GM12878 (cell line): Measurements from ENCODE around the gene IPO11. TPM values are rescaled to one million over a fixed set of nuclear protein-coding genes. Genes with fewer than 3 reads are reported as not detected.

ENCODE experiments used
- ATAC-seq: fragments of 200-7000 bp; cut with Tn5 transposase; 3 replicates; pipeline ENCODE4 v1.9.1; 2020; ENCODE audit warnings: mild to moderate bottlenecking, moderate library complexity
- BruUV-seq: library from RNA; stranded (reverse); fragments of 400-500 nt; replicated peaks from 2 replicates; lab custom pipeline; 2021; lab: Mats Ljungman, UMichigan
- CTCF ChIA-PET: fragments of 300-600 bp; sonication (Branson Sonifier 250); formaldehyde crosslinking; extraction: SDS; loops from one replicate; lab custom pipeline; 2021; ENCODE audit warnings: inconsistent platforms; lab: Yijun Ruan, JAX
- POLR2A ChIA-PET: fragments of 350-600 bp; formaldehyde crosslinking; extraction: SDS; loops from one replicate; lab custom pipeline; 2021; ENCODE audit warnings: inconsistent platforms; lab: Charles Lee
- RAD21 ChIA-PET: fragments of 300-600 bp; sonication (Branson Sonifier 250); formaldehyde crosslinking; loops from one replicate; lab custom pipeline; 2023; ENCODE audit warnings: antibody characterized with exemption; ENCODE audit not compliant: unreplicated experiment; lab: Charles Lee
- SMC1A ChIA-PET: fragments of 300-600 bp; sonication (Branson Sonifier 250); formaldehyde crosslinking; loops from one replicate; lab custom pipeline; 2023; ENCODE audit not compliant: unreplicated experiment, uncharacterized antibody; lab: Charles Lee
- DNase-seq: peaks from one replicate; pipeline ENCODE4 v3.0.0-alpha.2; 2011; ENCODE audit warnings: low read depth, low spot score
- FAIRE-seq: peaks from 3 replicates; lab custom pipeline; 2011; peaks lifted over from hg19 to GRCh38; lab: Jason Lieb, UNC
- H2AFZ ChIP-seq: 2 replicates; pipeline ENCODE4 v1.6.0; 2011; ENCODE audit warnings: low read depth, low read length, control low read depth; ENCODE audit not compliant: control insufficient read depth
- H3K27ac ChIP-seq: 2 replicates; pipeline ENCODE4 v1.5.1; 2011; ENCODE audit warnings: control low read depth; ENCODE audit not compliant: control insufficient read depth, insufficient read depth
- H3K27me3 ChIP-seq, 2 experiments: replicated peaks in 1 of 2; 2 replicates each; pipeline versions ENCODE4 v1.6.0 to v1.6.1; 2011; ENCODE audit warnings: low read length in 1 of 2; ENCODE audit not compliant: control insufficient read depth in 2 of 2, insufficient read depth in 2 of 2
- H3K36me3 ChIP-seq, 2 experiments: 2 replicates each; pipeline ENCODE4 v1.5.1; 2011; ENCODE audit warnings: low read length in 1 of 2; ENCODE audit not compliant: control insufficient read depth in 2 of 2, insufficient read depth in 2 of 2
- H3K4me1 ChIP-seq: 2 replicates; pipeline ENCODE4 v1.6.1; 2011; ENCODE audit warnings: mild to moderate bottlenecking, low read length, moderate library complexity, mixed read lengths; ENCODE audit not compliant: control insufficient read depth, insufficient read depth
- H3K4me2 ChIP-seq: 2 replicates; pipeline ENCODE4 v1.6.0; 2011; ENCODE audit warnings: control low read depth; ENCODE audit not compliant: control insufficient read depth, insufficient read depth
- H3K4me3 ChIP-seq: fragments of 200-600 bp; sonication (generic); 2 replicates; pipeline ENCODE4 v1.5.1; 2016
- H3K79me2 ChIP-seq: 2 replicates; pipeline ENCODE4 v1.6.0; 2011; ENCODE audit warnings: low read length; ENCODE audit not compliant: control insufficient read depth, insufficient read depth
- H3K9ac ChIP-seq: 2 replicates; pipeline ENCODE4 v1.8.0; 2011; ENCODE audit warnings: low read length, control low read depth, mixed read lengths; ENCODE audit not compliant: control insufficient read depth, insufficient read depth
- H3K9me3 ChIP-seq: replicated peaks from 3 replicates; pipeline ENCODE4 v1.5.1; 2011; ENCODE audit warnings: mild to moderate bottlenecking, low read length; ENCODE audit not compliant: control insufficient read depth, insufficient read depth
- H4K20me1 ChIP-seq: 2 replicates; pipeline ENCODE4 v1.6.0; 2011; ENCODE audit not compliant: control insufficient read depth, insufficient read depth
- EZH2 ChIP-seq: IDR thresholded peaks from 2 replicates; pipeline ENCODE4 v1.6.1; 2012; ENCODE audit warnings: low read depth, mild to moderate bottlenecking, control low read depth, inconsistent platforms, low read length, borderline replicate concordance; ENCODE audit not compliant: control insufficient read depth
- JUNB ChIP-seq: IDR thresholded peaks from 2 replicates; pipeline ENCODE4 v1.6.1; 2016; ENCODE audit warnings: antibody characterized with exemption, mild to moderate bottlenecking
- LARP7 ChIP-seq: fragments of 450-650 bp; IDR thresholded peaks from 2 replicates; pipeline ENCODE4 v1.6.1; 2017; ENCODE audit warnings: mild to moderate bottlenecking
- MYC ChIP-seq: IDR thresholded peaks from 2 replicates; pipeline ENCODE4 v1.6.1; 2011; ENCODE audit warnings: mild to moderate bottlenecking, low read length, moderate library complexity, inconsistent platforms; ENCODE audit not compliant: insufficient read depth, insufficient replicate concordance, insufficient read length, severe bottlenecking
- PKNOX1 ChIP-seq: fragments of 450-650 bp; IDR thresholded peaks from 2 replicates; pipeline ENCODE4 v1.6.1; 2016; ENCODE audit warnings: mild to moderate bottlenecking
- SMC3 ChIP-seq: IDR thresholded peaks from 2 replicates; pipeline ENCODE4 v1.6.1; 2011; ENCODE audit warnings: low read length, improper control_type of control experiment, borderline replicate concordance
- TAF1 ChIP-seq: IDR thresholded peaks from 2 replicates; pipeline ENCODE4 v1.6.1; 2011; ENCODE audit warnings: mild to moderate bottlenecking, low read depth, low read length, borderline replicate concordance
- TCF3 ChIP-seq: IDR thresholded peaks from 2 replicates; pipeline ENCODE4 v1.6.1; 2012; ENCODE audit warnings: low read depth, mild to moderate bottlenecking, low read length, borderline replicate concordance; ENCODE audit not compliant: insufficient read depth
- WGBS: methylation state at CpG from one replicate; pipeline ENCODE4 v1.1.6; 2016; ENCODE audit warnings: low lambda C conversion rate; ENCODE audit not compliant: insufficient replicate concordance, insufficient coverage; ENCODE audit errors: missing lambda C conversion rate; 5-methylcytosine and 5-hydroxymethylcytosine counted together
- in situ Hi-C: fragments of 300-500 bp; cut with MboI; formaldehyde crosslinking; loops from 9 replicates; pipeline ENCODE4 v1.14.3; 2018; ENCODE audit warnings: mixed read lengths
- intact Hi-C: fragments of 100-400 bp; cut with micrococcal nuclease; formaldehyde crosslinking; loops from one replicate; pipeline ENCODE4 v1.14.2; 2022; ENCODE audit not compliant: unreplicated experiment
- polyA plus RNA-seq, 11 experiments: library from polyadenylated mRNA; depleted of rRNA in 4 of 11; unstranded in 6 of 11; stranded (reverse) in 5 of 11; fragments of >200 nt; fragmentation: Nextera tagmentation in 4 of 11; fragmentation: Illumina TruSeq in 1 of 11; extraction: Ambion mirVana in 4 of 11; extraction: Trizol in 1 of 11; gene quantifications; 1 replicate in 1 of 11; 2 replicates in 10 of 11; pipeline versions ENCODE4 v1.2.1 to v1.2.3, GENCODE V29; 2011 to 2016; ENCODE audit warnings: inconsistent platforms in 2 of 11, missing spikeins in 2 of 11, low read depth in 1 of 11
- total RNA-seq, 4 experiments: library from RNA; depleted of rRNA in 3 of 4; stranded (reverse); fragments of >200 nt in 3 of 4; fragmentation: Illumina TruSeq in 1 of 4; extraction: Trizol in 1 of 4; gene quantifications; 2 replicates each; pipeline versions ENCODE4 v1.2.1 to v1.2.3, GENCODE V29; 2013 to 2021

The IPO11 gene
- total and polyA plus RNA-seq, 10 of the 15 experiments (the other 5 are each of a cell fraction or from before 2014, with no cell fraction given), result 14.1 to 49.3 (median 29.8) TPM

- ChIA-PET RAD21 (no interaction called here), SMC1A (interaction anchor here (1.1 kb wide), 1 partner anchor 10 kb away, joined by 3 read pairs; no protein-coding TSS in a partner anchor), CTCF (no interaction called here), POLR2A (interaction anchor here (1.2 kb wide), 1 partner anchor 32 kb away, joined by 3 read pairs; no protein-coding TSS in a partner anchor)
- Histone ChIP-seq H3K27ac (no peak overlapping the region), H3K4me1 (peaks cover 4% of the 10 kb centered on the region; the same call in 1 of the 2 replicates), H3K36me3 (no peaks in the 10 kb centered on the region; a peak in 1 of 4 replicates), H3K4me2 (no peak overlapping the region), H3K9ac (no peak overlapping the region), H2AFZ (no peak overlapping the region), H3K27me3 (no peaks in the 10 kb centered on the region), H4K20me1 (no peaks in the 10 kb centered on the region), H3K9me3 (no peaks in the 10 kb centered on the region), H3K79me2 (peaks cover 28% of the 10 kb centered on the region), H3K4me3 (no peak overlapping the region)
- no peak for FAIRE-seq
- no peak for DNase-seq
- in situ Hi-C loops (no loop called here), intact Hi-C loops (no loop called here)
- TF ChIP-seq LARP7 (no peak), EZH2 (no peak), MYC (no peak), TAF1 (no peak), SMC3 (no peak), TCF3 (no peak), PKNOX1 (no peak), JUNB (no peak)
- no peak for ATAC-seq
- no TSS peak for BruUV-seq
- WGBS, result 84% methylated on average over 4 of the region's 4 CpGs
These were observed 6.0 kb downstream of the IPO11 start for GRCh38 chr5:62418462-62419076.
